ENCODE data around the gene ODC1.
A peak's percentile ranks its signal among the peaks of the same experiment; 100 is the strongest.

ODC1 gene

GRCh38 chr2:10434886-10435819, 13.0 kb downstream of the ODC1 start:
- DNase-seq = peak in 44 of 51 donors; percentile 12 to 81 (median 50)

- DNase-seq = no peak
Observed at GRCh38 chr2:10433947-10434885, 13.9 kb downstream of the ODC1 start.

- DNase-seq = no peak
Observed at GRCh38 chr2:10433264-10433946, 14.7 kb downstream of the ODC1 start.

GRCh38 chr2:10432311-10433181, 15.6 kb downstream of the ODC1 start:
- DNase-seq = no peak

GRCh38 chr2:10431797-10432196, 16.3 kb downstream of the ODC1 start:
- no peak for DNase-seq

- DNase-seq = no peak
Observed at GRCh38 chr2:10430886-10431622, 17.1 kb downstream of the ODC1 start.

GRCh38 chr2:10428924-10429323, 19.2 kb downstream of the ODC1 start:
- DNase-seq = no peak

GRCh38 chr2:10428355-10428754, 19.8 kb downstream of the ODC1 start:
- no peak for DNase-seq

GRCh38 chr2:10427618-10427949, 20.5 kb downstream of the ODC1 start:
- DNase-seq = no peak

- DNase-seq = no peak
Observed at GRCh38 chr2:10426726-10427617, 21.2 kb downstream of the ODC1 start.

- DNase-seq = no peak
Observed at GRCh38 chr2:10425699-10426098, 22.4 kb downstream of the ODC1 start.

- DNase-seq = no peak
Observed at GRCh38 chr2:10424916-10425505, 23.1 kb downstream of the ODC1 start.

GRCh38 chr2:10424051-10424450, 24.1 kb downstream of the ODC1 start:
- no peak for DNase-seq

GRCh38 chr2:10423400-10423774, 24.7 kb downstream of the ODC1 start:
- no peak for DNase-seq

GRCh38 chr2:10422732-10423399, 25.3 kb downstream of the ODC1 start:
- DNase-seq = no peak

GRCh38 chr2:10422251-10422650, 25.9 kb downstream of the ODC1 start:
- DNase-seq = no peak

- no peak for DNase-seq
Observed at GRCh38 chr2:10419553-10420257, 28.4 kb downstream of the ODC1 start.

All from hypothalamus (tissue), 51 donors.